ENCODE data around the gene STX2.

DNA sequence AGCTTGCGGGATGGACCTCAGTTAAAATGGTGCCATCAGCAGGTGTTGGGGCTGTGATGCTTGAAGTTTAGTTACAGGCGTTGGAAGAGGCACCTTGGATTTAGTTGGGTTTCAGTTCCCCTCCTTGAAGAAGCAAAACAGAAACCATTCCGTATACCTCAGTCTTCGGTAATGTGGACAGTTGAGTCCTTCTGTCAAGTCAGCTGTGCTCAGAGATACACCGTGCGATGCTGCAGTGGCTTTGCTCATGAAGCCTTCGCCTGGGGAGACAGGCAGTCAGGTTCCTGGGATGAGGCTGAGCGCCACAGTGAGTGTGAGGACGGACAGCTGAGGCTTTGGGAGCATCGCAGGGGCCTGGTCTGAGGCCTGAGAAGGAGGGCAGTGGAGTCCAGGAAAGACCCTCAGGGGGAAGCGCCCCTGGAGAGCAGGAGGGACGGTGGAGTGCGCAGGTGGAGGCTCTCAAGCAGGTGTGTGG is 40.2 kb upstream of the STX2 start:
- no peak for TF ChIP-seq CTCF (IDR thresholded peaks at IDR 0.05)
- TF ChIP-seq POLR2A (IDR thresholded peaks at IDR 0.05): no peak
